HFF-Myc (cell line): ENCODE results near the gene KCNJ15.

Source experiments
- DNase-seq: peaks from one replicate; pipeline ENCODE4 v3.0.0-alpha.2; 2011; ENCODE audit warnings: low read depth; ENCODE audit errors: extremely low read depth
- H3K4me3 ChIP-seq: replicated peaks from 2 replicates; pipeline ENCODE4 v1.5.1; 2011; ENCODE audit warnings: low read depth, mild to moderate bottlenecking, control low read depth, low read length
- TF ChIP-seq, protein P1 (sequence below): IDR thresholded peaks from 2 replicates; pipeline ENCODE4 v1.5.1; 2012; ENCODE audit warnings: mild to moderate bottlenecking, low read depth, low read length, control low read depth; ENCODE audit errors: missing control alignments

The KCNJ15 gene

GRCh38 chr21:38337793-38338192 lies 81.0 kb downstream of the KCNJ15 start:
- TF ChIP-seq, protein P1, sequence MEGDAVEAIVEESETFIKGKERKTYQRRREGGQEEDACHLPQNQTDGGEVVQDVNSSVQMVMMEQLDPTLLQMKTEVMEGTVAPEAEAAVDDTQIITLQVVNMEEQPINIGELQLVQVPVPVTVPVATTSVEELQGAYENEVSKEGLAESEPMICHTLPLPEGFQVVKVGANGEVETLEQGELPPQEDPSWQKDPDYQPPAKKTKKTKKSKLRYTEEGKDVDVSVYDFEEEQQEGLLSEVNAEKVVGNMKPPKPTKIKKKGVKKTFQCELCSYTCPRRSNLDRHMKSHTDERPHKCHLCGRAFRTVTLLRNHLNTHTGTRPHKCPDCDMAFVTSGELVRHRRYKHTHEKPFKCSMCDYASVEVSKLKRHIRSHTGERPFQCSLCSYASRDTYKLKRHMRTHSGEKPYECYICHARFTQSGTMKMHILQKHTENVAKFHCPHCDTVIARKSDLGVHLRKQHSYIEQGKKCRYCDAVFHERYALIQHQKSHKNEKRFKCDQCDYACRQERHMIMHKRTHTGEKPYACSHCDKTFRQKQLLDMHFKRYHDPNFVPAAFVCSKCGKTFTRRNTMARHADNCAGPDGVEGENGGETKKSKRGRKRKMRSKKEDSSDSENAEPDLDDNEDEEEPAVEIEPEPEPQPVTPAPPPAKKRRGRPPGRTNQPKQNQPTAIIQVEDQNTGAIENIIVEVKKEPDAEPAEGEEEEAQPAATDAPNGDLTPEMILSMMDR, result no peak
- no peak for DNase-seq
- no peak overlapping the region for H3K4me3 ChIP-seq

GRCh38 chr21:38340131-38340530 lies 83.3 kb downstream of the KCNJ15 start:
- no peak overlapping the region for H3K4me3 ChIP-seq
- no peak for DNase-seq
- TF ChIP-seq, protein P1, result no peak

- H3K4me3 ChIP-seq, result no peak overlapping the region
- DNase-seq, result no peak
- TF ChIP-seq, protein P1, result no peak
These were observed 84.8 kb downstream of the KCNJ15 start for GRCh38 chr21:38341546-38342012.

- TF ChIP-seq, protein P1, result no peak
- no peak overlapping the region for H3K4me3 ChIP-seq
- DNase-seq, result no peak
These were observed 85.9 kb downstream of the KCNJ15 start for GRCh38 chr21:38342739-38343138.

GRCh38 chr21:38343691-38344090 lies 86.9 kb downstream of the KCNJ15 start:
- TF ChIP-seq, protein P1, result no peak
- no peak overlapping the region for H3K4me3 ChIP-seq
- DNase-seq, result no peak

- TF ChIP-seq, protein P1, result no peak
- no peak overlapping the region for H3K4me3 ChIP-seq
- no peak for DNase-seq
These were observed 89.5 kb downstream of the KCNJ15 start for GRCh38 chr21:38346286-38346685.

DNA sequence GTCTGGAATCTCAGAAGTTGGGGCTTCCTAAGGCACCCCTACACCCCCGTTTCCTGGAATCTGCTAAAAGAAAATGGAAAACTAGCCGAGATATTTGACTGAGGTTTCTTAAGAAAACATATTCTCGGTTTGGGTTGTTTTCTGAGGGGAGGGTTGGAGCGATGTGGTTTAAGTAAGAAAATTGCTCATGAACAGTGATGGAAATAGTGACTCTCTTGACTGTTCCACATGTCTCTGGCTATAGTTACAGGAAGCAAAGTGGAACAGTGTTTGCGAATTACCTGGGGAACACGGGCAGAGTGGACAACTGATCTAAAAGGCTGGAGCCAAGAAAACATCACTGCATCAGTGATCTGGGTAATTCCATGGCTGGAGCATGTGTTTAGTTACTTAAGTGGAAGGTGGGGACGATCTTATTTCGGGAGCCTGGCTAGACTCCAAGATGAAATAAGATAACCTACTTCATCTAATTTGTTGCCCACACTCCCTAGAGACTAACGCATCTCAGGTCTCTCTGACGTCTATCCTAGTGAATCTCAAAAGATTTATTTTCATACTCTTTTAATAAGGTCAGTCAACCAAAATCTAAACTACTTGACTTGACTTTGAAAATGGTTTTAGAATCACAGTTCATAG lies 92.4 kb downstream of the KCNJ15 start:
- no peak overlapping the region for H3K4me3 ChIP-seq
- DNase-seq, result no peak
- TF ChIP-seq, protein P1, result no peak
